HG02840 (cell line): ENCODE results near the gene DNALI1.
A peak's percentile ranks its signal among the peaks of the same experiment; 100 is the strongest.
"Not testable (repeated sequence)": the region's sequence is repeated elsewhere in the genome, so short reads cannot be mapped to it uniquely, and the experiment has no call there.

Experiments used
- ATAC-seq: cut with Tn5 transposase; IDR thresholded peaks from one replicate; pipeline ENCODE4 v1.9.1; 2021; ENCODE audit warnings: mild to moderate bottlenecking, moderate library complexity, moderate number of reproducible peaks; ENCODE audit not compliant: unreplicated experiment, low FRiP score

DNALI1 gene

GRCh38 chr1:37556712-37557196, at the start of gene DNALI1:
DNALI1 (plus strand) TSS chr1:37556940; CDS start chr1:37556995, 55 bp downstream.
- ATAC-seq, result no peak

- no peak for ATAC-seq
These were observed 47.6 kb upstream of the DNALI1 start for GRCh38 chr1:37509181-37509580.

- peak; percentile 19 for ATAC-seq
These were observed 42.9 kb upstream of the DNALI1 start for GRCh38 chr1:37513795-37514349.

GRCh38 chr1:37514350-37515184, 42.2 kb upstream of the DNALI1 start, which contains the start of gene MEAF6:
MEAF6 (minus strand) TSS chr1:37514766; CDS start chr1:37514746, 20 bp downstream.
- ATAC-seq, result peak; percentile 86

GRCh38 chr1:37515185-37516034, 41.3 kb upstream of the DNALI1 start:
- no peak for ATAC-seq

- ATAC-seq, result no peak
These were observed 39.2 kb upstream of the DNALI1 start for GRCh38 chr1:37517569-37517968.

GRCh38 chr1:37518241-37518640, 38.5 kb upstream of the DNALI1 start:
- ATAC-seq, result not testable (repeated sequence)

- not testable (repeated sequence) for ATAC-seq
These were observed 37.8 kb upstream of the DNALI1 start for GRCh38 chr1:37518929-37519328.

- ATAC-seq, result no peak
These were observed 37.1 kb upstream of the DNALI1 start for GRCh38 chr1:37519613-37520012.

- ATAC-seq, result not testable (repeated sequence)
These were observed 26.9 kb upstream of the DNALI1 start for GRCh38 chr1:37529888-37530287.

GRCh38 chr1:37532418-37533156, 24.2 kb upstream of the DNALI1 start:
- not testable (repeated sequence) for ATAC-seq

- no peak for ATAC-seq
These were observed 23.2 kb upstream of the DNALI1 start for GRCh38 chr1:37533317-37534093.

GRCh38 chr1:37537378-37537777, 19.4 kb upstream of the DNALI1 start:
- ATAC-seq, result no peak

- ATAC-seq, result not testable (repeated sequence)
These were observed 17.6 kb upstream of the DNALI1 start for GRCh38 chr1:37539154-37539553.

GRCh38 chr1:37540036-37540785, 16.5 kb upstream of the DNALI1 start:
- ATAC-seq, result no peak

- no peak for ATAC-seq
These were observed 12.2 kb upstream of the DNALI1 start for GRCh38 chr1:37544530-37544929.

GRCh38 chr1:37545019-37545418, 11.7 kb upstream of the DNALI1 start:
- no peak for ATAC-seq

- ATAC-seq, result no peak
These were observed 7.4 kb upstream of the DNALI1 start for GRCh38 chr1:37549341-37549740.

GRCh38 chr1:37553598-37553926, 3.2 kb upstream of the DNALI1 start:
- no peak for ATAC-seq
